Measurements from ENCODE around the gene SLAMF8. TPM values are rescaled to one million over a fixed set of nuclear protein-coding genes. Genes with fewer than 3 reads are reported as not detected.

The SLAMF8 gene
- total and polyA plus RNA-seq, 5 donors from 2014 or later, result 0.72 TPM; not detected in 4

GRCh38 chr1:159786966-159787365 lies 39.7 kb upstream of the SLAMF8 start:
- Histone ChIP-seq H3K27ac (ENCODE audit: insufficient read depth, low read length, poor library complexity, severe bottlenecking) (no peak overlapping the region), H3K9me3 (ENCODE audit: control insufficient read depth in 2 of 2, low read length in 2 of 2) (no peaks in the 10 kb centered on the region), H3K27me3 (ENCODE audit: control insufficient read depth, insufficient read depth, low read length) (no peaks in the 10 kb centered on the region), H3K4me3 (ENCODE audit: low read depth, low read length) (no peak overlapping the region), H3K36me3 (ENCODE audit: control insufficient read depth, insufficient read depth, low read length) (no peaks in the 10 kb centered on the region), H3K4me1 (ENCODE audit: control insufficient read depth, insufficient read depth, low read length, poor library complexity, severe bottlenecking) (no peaks in the 10 kb centered on the region)
- H3K27ac Mint-ChIP-seq, result no peak overlapping the region
- no peaks in the 10 kb centered on the region for H3K36me3 Mint-ChIP-seq
- H3K4me1 Mint-ChIP-seq, result peaks cover 0 to 9% (median 0%) of the 10 kb centered on the region in 4 donors
- H3K27me3 Mint-ChIP-seq, result peaks cover 12% of the 10 kb centered on the region
- H3K4me3 Mint-ChIP-seq, result no peak overlapping the region
- H3K9me3 Mint-ChIP-seq, result no peaks in the 10 kb centered on the region
- DNase-seq (no peak), ATAC-seq (ENCODE audit: low read depth in 2 of 2) (no peak)

- Mint-ChIP-seq H3K9me3 (no peaks in the 10 kb centered on the region), H3K27me3 (peaks cover 12% of the 10 kb centered on the region), H3K36me3 (no peaks in the 10 kb centered on the region), H3K4me1 (no peaks in the 10 kb centered on the region), H3K4me3 (no peak overlapping the region), H3K27ac (no peak overlapping the region)
- no peaks in the 10 kb centered on the region for H3K9me3 ChIP-seq (ENCODE audit: control insufficient read depth in 2 of 2, low read length in 2 of 2)
- DNase-seq (peak in 2 of 3 donors; percentile 15 to 24), ATAC-seq (ENCODE audit: low read depth in 2 of 2) (no peak)
- peaks cover 8% of the 10 kb centered on the region for H3K27me3 ChIP-seq (ENCODE audit: control insufficient read depth, insufficient read depth, low read length)
- no peak overlapping the region for H3K27ac ChIP-seq (ENCODE audit: insufficient read depth, low read length, poor library complexity, severe bottlenecking)
- H3K4me3 ChIP-seq (ENCODE audit: low read depth, low read length), result no peak overlapping the region
- H3K36me3 ChIP-seq (ENCODE audit: control insufficient read depth, insufficient read depth, low read length), result no peaks in the 10 kb centered on the region
- H3K4me1 ChIP-seq (ENCODE audit: control insufficient read depth, insufficient read depth, low read length, poor library complexity, severe bottlenecking), result no peaks in the 10 kb centered on the region
These were observed 36.3 kb upstream of the SLAMF8 start for GRCh38 chr1:159790237-159790917.

- H3K36me3 ChIP-seq (ENCODE audit: control insufficient read depth, insufficient read depth, low read length), result no peaks in the 10 kb centered on the region
- H3K27me3 ChIP-seq (ENCODE audit: control insufficient read depth, insufficient read depth, low read length), result peaks cover 14% of the 10 kb centered on the region
- no peaks in the 10 kb centered on the region for H3K9me3 ChIP-seq (ENCODE audit: control insufficient read depth in 2 of 2, low read length in 2 of 2)
- Mint-ChIP-seq H3K36me3 (no peaks in the 10 kb centered on the region), H3K27ac (no peak overlapping the region), H3K4me3 (no peak overlapping the region), H3K4me1 (no peaks in the 10 kb centered on the region), H3K27me3 (peaks cover 12% of the 10 kb centered on the region), H3K9me3 (no peaks in the 10 kb centered on the region)
- no peak for DNase-seq
- ATAC-seq (ENCODE audit: low read depth in 2 of 2), result no peak
- H3K4me3 ChIP-seq (ENCODE audit: low read depth, low read length), result no peak overlapping the region
- H3K27ac ChIP-seq (ENCODE audit: insufficient read depth, low read length, poor library complexity, severe bottlenecking), result no peak overlapping the region
- H3K4me1 ChIP-seq (ENCODE audit: control insufficient read depth, insufficient read depth, low read length, poor library complexity, severe bottlenecking), result no peaks in the 10 kb centered on the region
These were observed 35.6 kb upstream of the SLAMF8 start for GRCh38 chr1:159791031-159791430.

- no peak overlapping the region for H3K27ac Mint-ChIP-seq
- ATAC-seq (ENCODE audit: low read depth in 2 of 2), result no peak
- Histone ChIP-seq H3K4me3 (ENCODE audit: low read depth, low read length) (no peak overlapping the region), H3K4me1 (ENCODE audit: control insufficient read depth, insufficient read depth, low read length, poor library complexity, severe bottlenecking) (no peaks in the 10 kb centered on the region), H3K9me3 (ENCODE audit: control insufficient read depth in 2 of 2, low read length in 2 of 2) (no peaks in the 10 kb centered on the region), H3K27ac (ENCODE audit: insufficient read depth, low read length, poor library complexity, severe bottlenecking) (no peak overlapping the region), H3K27me3 (ENCODE audit: control insufficient read depth, insufficient read depth, low read length) (peaks cover 14% of the 10 kb centered on the region), H3K36me3 (ENCODE audit: control insufficient read depth, insufficient read depth, low read length) (no peaks in the 10 kb centered on the region)
- H3K4me3 Mint-ChIP-seq, result no peak overlapping the region
- no peak for DNase-seq
- H3K27me3 Mint-ChIP-seq, result peaks cover 17% of the 10 kb centered on the region
- no peaks in the 10 kb centered on the region for H3K9me3 Mint-ChIP-seq
- no peaks in the 10 kb centered on the region for H3K4me1 Mint-ChIP-seq
- H3K36me3 Mint-ChIP-seq, result no peaks in the 10 kb centered on the region
These were observed 35.2 kb upstream of the SLAMF8 start for GRCh38 chr1:159791461-159791860.

- H3K9me3 ChIP-seq (ENCODE audit: control insufficient read depth in 2 of 2, low read length in 2 of 2), result no peaks in the 10 kb centered on the region
- no peaks in the 10 kb centered on the region for H3K4me1 ChIP-seq (ENCODE audit: control insufficient read depth, insufficient read depth, low read length, poor library complexity, severe bottlenecking)
- ATAC-seq (ENCODE audit: low read depth in 2 of 2) (no peak), DNase-seq (no peak)
- H3K36me3 ChIP-seq (ENCODE audit: control insufficient read depth, insufficient read depth, low read length), result no peaks in the 10 kb centered on the region
- peaks cover 0 to 7% (median 1%) of the 10 kb centered on the region in 4 donors for H3K4me1 Mint-ChIP-seq
- H3K27me3 ChIP-seq (ENCODE audit: control insufficient read depth, insufficient read depth, low read length), result peaks cover 31% of the 10 kb centered on the region
- no peak overlapping the region for H3K27ac Mint-ChIP-seq
- H3K9me3 Mint-ChIP-seq, result no peaks in the 10 kb centered on the region
- H3K4me3 Mint-ChIP-seq, result no peak overlapping the region
- H3K4me3 ChIP-seq (ENCODE audit: low read depth, low read length), result no peak overlapping the region
- no peaks in the 10 kb centered on the region for H3K36me3 Mint-ChIP-seq
- no peak overlapping the region for H3K27ac ChIP-seq (ENCODE audit: insufficient read depth, low read length, poor library complexity, severe bottlenecking)
- H3K27me3 Mint-ChIP-seq, result peaks cover 22% of the 10 kb centered on the region
These were observed 31.1 kb upstream of the SLAMF8 start for GRCh38 chr1:159795534-159795933.

GRCh38 chr1:159798893-159799292 lies 27.8 kb upstream of the SLAMF8 start:
- ATAC-seq (ENCODE audit: low read depth in 2 of 2) (peak; percentile 31 to 53), DNase-seq (peak; percentile 33 to 63 (median 44))
- H3K9me3 ChIP-seq (ENCODE audit: control insufficient read depth in 2 of 2, low read length in 2 of 2), result no peaks in the 10 kb centered on the region
- H3K36me3 Mint-ChIP-seq, result no peaks in the 10 kb centered on the region
- H3K4me3 Mint-ChIP-seq, result no peak overlapping the region
- H3K4me1 ChIP-seq (ENCODE audit: control insufficient read depth, insufficient read depth, low read length, poor library complexity, severe bottlenecking), result no peaks in the 10 kb centered on the region
- peaks cover 40% of the 10 kb centered on the region for H3K27me3 Mint-ChIP-seq
- H3K27ac ChIP-seq (ENCODE audit: insufficient read depth, low read length, poor library complexity, severe bottlenecking), result no peak overlapping the region
- H3K4me3 ChIP-seq (ENCODE audit: low read depth, low read length), result no peak overlapping the region
- H3K36me3 ChIP-seq (ENCODE audit: control insufficient read depth, insufficient read depth, low read length), result no peaks in the 10 kb centered on the region
- H3K27ac Mint-ChIP-seq, result no peak overlapping the region
- H3K9me3 Mint-ChIP-seq, result no peaks in the 10 kb centered on the region
- peaks cover 0 to 7% (median 1%) of the 10 kb centered on the region in 4 donors for H3K4me1 Mint-ChIP-seq
- H3K27me3 ChIP-seq (ENCODE audit: control insufficient read depth, insufficient read depth, low read length), result peaks cover 35% of the 10 kb centered on the region

- ATAC-seq (ENCODE audit: low read depth in 2 of 2), result no peak
- no peaks in the 10 kb centered on the region for H3K4me1 ChIP-seq (ENCODE audit: control insufficient read depth, insufficient read depth, low read length, poor library complexity, severe bottlenecking)
- Mint-ChIP-seq H3K27me3 (peaks cover 44% of the 10 kb centered on the region), H3K4me3 (no peak overlapping the region), H3K36me3 (no peaks in the 10 kb centered on the region), H3K9me3 (no peaks in the 10 kb centered on the region), H3K27ac (no peak overlapping the region), H3K4me1 (peaks cover 0 to 7% (median 1%) of the 10 kb centered on the region in 4 donors)
- no peak overlapping the region for H3K4me3 ChIP-seq (ENCODE audit: low read depth, low read length)
- no peak overlapping the region for H3K27ac ChIP-seq (ENCODE audit: insufficient read depth, low read length, poor library complexity, severe bottlenecking)
- no peaks in the 10 kb centered on the region for H3K36me3 ChIP-seq (ENCODE audit: control insufficient read depth, insufficient read depth, low read length)
- H3K27me3 ChIP-seq (ENCODE audit: control insufficient read depth, insufficient read depth, low read length), result peaks cover 38% of the 10 kb centered on the region
- H3K9me3 ChIP-seq (ENCODE audit: control insufficient read depth in 2 of 2, low read length in 2 of 2), result no peaks in the 10 kb centered on the region
- no peak for DNase-seq
These were observed 27.2 kb upstream of the SLAMF8 start for GRCh38 chr1:159799446-159799985.
